Lower lobe of right lung (tissue), 2 donors: ENCODE measurements around the gene SH3BGR. TPM values are rescaled to one million over a fixed set of nuclear protein-coding genes. Genes with fewer than 3 reads are reported as not detected.
A peak's percentile ranks its signal among the peaks of the same experiment; 100 is the strongest.

ENCODE experiments used
- ATAC-seq, 2 donors: fragments of 200-7000 bp; cut with Tn5 transposase; one replicate each; pipeline ENCODE4 v1.9.1; 2020 to 2022; ENCODE audit warnings: mild to moderate bottlenecking in 2 of 2, moderate library complexity in 2 of 2
- DNase-seq: peaks from one replicate; pipeline ENCODE4 v3.0.0-alpha.2; 2020
- H3K27ac ChIP-seq: fragments of 200-600 bp; one replicate; pipeline ENCODE4 v1.8.0; 2022
- H3K27me3 ChIP-seq: fragments of 200-600 bp; one replicate; pipeline ENCODE4 v1.8.0; 2022; ENCODE audit warnings: low read depth
- H3K36me3 ChIP-seq: fragments of 200-600 bp; one replicate; pipeline ENCODE4 v1.8.0; 2022; ENCODE audit warnings: mild to moderate bottlenecking
- H3K4me1 ChIP-seq: fragments of 200-600 bp; one replicate; pipeline ENCODE4 v1.8.0; 2022
- H3K4me3 ChIP-seq: fragments of 200-600 bp; one replicate; pipeline ENCODE4 v1.8.0; 2022; ENCODE audit warnings: mild to moderate bottlenecking
- H3K9me3 ChIP-seq: fragments of 200-600 bp; one replicate; pipeline ENCODE4 v1.8.0; 2022
- CTCF ChIP-seq: fragments of 200-600 bp; IDR thresholded peaks from one replicate; pipeline ENCODE4 v1.8.0; 2022; ENCODE audit warnings: antibody characterized with exemption, mild to moderate bottlenecking
- intact Hi-C: fragments of 100-400 bp; cut with DNase I; formaldehyde crosslinking; loops from one replicate; pipeline ENCODE4 v1.11.0; 2022
- total RNA-seq: library from RNA; stranded (reverse); fragmentation: NEBNext Ultra II Directional; extraction: Animal tissue kit (Norgen Biotek cat#: 25700); gene quantifications from one replicate; pipeline ENCODE4 v1.2.1, GENCODE V29; 2021
- donor health status: DM: no; HTN: yes; CAD: no; lungs with severe emphysema.

The SH3BGR gene
- total RNA-seq, 1 donor from 2014 or later: 4.1 TPM

DNA sequence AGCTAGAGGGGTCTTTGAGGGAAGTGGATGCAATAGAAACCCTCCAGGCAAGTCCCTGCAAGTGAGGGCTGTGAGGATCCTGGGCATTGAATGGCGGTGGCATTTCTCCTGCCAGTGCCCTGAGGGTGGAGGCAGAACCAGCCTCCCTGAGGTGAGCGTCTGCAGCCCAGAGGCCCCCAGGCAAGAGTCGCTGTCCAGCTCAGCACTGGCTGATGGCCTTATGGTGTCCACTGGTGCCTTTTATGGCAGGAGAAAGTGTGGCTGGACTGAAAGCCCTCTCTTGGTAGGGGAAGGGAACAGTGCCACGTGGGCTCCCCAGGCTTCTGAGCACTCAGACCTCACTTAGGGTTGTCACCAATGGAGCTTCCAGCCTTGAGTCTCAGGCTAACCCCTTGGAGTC, 77.3 kb downstream of the SH3BGR start:
- H3K4me3 ChIP-seq: no peak overlapping the region
- peaks cover 9% of the 10 kb centered on the region for H3K4me1 ChIP-seq
- no peaks in the 10 kb centered on the region for H3K27me3 ChIP-seq
- ATAC-seq (peak; percentile 10 to 34), DNase-seq (no peak)
- no peaks in the 10 kb centered on the region for H3K36me3 ChIP-seq
- no peak overlapping the region for H3K27ac ChIP-seq
- no peak for TF ChIP-seq CTCF
- no peaks in the 10 kb centered on the region for H3K9me3 ChIP-seq
- intact Hi-C loops: no loop called here

DNA sequence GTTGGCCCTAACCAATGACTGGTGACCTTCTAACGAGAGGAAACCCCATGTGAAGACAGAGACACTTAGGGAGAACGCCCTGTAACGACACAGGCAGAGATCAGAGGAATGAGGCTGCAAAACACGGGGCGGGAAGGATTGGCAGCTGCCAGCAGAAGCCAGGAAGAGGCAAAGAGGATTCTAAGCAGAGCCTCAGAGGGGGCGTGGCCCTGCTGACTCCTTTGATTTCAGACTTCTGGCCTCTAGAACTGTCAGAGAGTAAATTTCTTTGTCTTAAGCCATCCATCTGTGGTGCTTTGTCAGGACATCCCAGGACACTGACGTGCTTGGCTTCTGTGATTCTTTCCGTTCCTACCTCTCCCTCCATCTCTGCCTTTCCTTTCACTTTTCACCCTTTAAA, 79.3 kb downstream of the SH3BGR start:
- no peaks in the 10 kb centered on the region for H3K9me3 ChIP-seq
- intact Hi-C loops: no loop called here

DNA sequence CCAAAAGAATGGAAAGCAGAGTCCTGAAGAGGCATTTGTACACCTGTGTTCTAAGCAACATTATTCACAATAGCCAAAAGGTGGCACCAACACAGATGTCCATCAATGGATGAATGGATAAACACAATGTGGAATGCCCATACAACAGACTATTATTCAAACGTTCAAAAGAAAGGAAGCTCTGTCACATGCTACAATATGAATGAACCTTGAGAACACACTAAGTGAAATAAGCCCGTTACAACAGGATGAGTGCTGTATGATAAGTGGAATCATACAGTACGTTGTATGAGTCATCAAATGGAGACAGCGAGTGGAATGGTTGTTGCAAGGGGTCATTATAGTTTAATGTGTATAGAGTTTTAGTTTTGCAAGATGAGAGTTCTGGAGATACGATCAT, 80.1 kb downstream of the SH3BGR start:
- no peak for TF ChIP-seq CTCF
- intact Hi-C loops: no loop called here

More for the DNA sequence above, 79.3 kb downstream of the SH3BGR start:
- Histone ChIP-seq H3K27me3 (no peaks in the 10 kb centered on the region), H3K27ac (no peak overlapping the region), H3K4me3 (no peak overlapping the region), H3K36me3 (no peaks in the 10 kb centered on the region), H3K4me1 (peaks cover 9% of the 10 kb centered on the region)
- ATAC-seq: no peak
- no peak for DNase-seq
- no peak for TF ChIP-seq CTCF

DNA sequence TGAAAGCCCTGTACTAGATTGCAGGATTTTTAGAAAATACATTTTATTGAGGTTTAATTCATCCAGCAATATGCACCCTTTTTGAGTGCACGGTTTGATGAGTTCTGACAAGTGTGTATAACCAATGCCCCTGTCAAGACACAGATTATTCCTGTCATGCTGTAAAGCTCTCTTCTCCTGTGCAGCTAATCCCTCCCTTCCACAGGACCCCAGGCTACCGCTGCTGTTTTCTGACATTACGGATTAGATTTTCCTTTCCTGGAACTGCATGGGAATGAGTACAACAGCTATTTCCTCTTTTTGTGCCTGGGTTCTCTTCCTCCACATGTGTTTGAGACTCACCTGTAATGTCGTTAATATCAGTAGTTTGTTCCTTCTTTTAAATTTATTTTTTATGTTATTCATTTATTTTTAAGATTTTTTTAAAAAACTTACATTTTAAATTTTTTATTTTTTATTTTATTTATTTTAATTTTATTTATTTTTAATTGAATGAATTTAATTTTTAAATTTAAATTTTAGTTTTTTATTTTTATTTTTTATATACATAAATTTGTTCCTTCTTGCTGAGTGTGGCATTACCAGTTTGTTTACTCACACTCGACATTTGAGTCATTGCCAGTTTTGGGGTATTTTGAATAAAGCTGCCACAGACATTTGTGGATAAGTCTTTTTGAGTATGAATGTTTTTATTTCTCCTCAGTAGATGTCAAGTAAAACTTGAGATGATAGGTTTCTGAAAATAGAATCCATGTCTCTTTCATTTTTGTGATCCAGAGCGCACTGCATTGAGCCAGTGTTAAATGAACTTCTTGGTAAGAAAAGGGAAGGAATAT, 82.0 kb downstream of the SH3BGR start:
- Histone ChIP-seq H3K27ac (no peak overlapping the region), H3K36me3 (no peaks in the 10 kb centered on the region), H3K4me3 (no peak overlapping the region), H3K4me1 (no peaks in the 10 kb centered on the region), H3K27me3 (no peaks in the 10 kb centered on the region), H3K9me3 (no peaks in the 10 kb centered on the region)
- ATAC-seq: no peak
- TF ChIP-seq CTCF: no peak
- intact Hi-C loops: no loop called here
- DNase-seq: no peak

More for the DNA sequence above, 80.1 kb downstream of the SH3BGR start:
- Histone ChIP-seq H3K36me3 (no peaks in the 10 kb centered on the region), H3K4me1 (peaks cover 9% of the 10 kb centered on the region), H3K9me3 (no peaks in the 10 kb centered on the region), H3K4me3 (no peak overlapping the region), H3K27ac (no peak overlapping the region), H3K27me3 (no peaks in the 10 kb centered on the region)
- ATAC-seq (no peak), DNase-seq (no peak)

DNA sequence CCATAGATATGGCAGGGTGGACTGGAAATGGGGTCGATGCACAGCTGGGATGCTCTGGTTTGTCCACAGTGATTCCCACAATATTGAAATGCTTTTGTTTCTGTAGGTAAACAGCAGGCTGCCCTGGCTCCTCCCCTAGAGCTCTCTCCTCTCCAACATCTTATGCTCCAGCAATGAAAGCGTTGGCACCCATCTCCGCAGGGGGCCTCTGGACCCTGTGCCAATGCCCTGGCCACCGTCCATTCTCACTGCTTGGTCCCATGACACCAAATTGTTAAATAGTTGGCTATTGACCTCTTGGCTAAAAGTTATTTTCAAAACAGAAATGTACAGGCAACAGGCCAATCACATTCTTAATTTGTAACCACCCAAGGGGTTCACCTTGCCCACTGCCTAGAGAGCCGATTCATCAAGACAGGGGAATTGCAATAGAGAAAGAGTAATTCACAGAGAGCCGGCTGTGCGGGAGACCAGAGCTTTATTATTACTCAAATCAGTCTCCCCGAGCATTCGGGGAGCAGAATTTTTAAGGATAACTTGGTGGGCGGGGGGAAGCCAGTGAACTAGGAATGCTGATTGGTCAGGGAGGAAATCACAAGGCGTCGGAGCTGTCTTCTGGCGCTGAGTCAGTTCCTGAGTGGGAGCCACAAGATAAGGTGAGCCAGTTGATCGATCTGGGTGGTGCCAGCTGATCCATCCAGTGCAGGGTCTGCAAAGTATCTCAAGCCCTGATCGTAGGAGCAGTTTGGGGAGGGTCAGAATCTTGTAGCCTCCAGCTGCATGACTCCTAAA, 84.1 kb downstream of the SH3BGR start:
- no peak for DNase-seq
- Histone ChIP-seq H3K27ac (no peak overlapping the region), H3K9me3 (no peaks in the 10 kb centered on the region), H3K4me1 (no peaks in the 10 kb centered on the region), H3K36me3 (no peaks in the 10 kb centered on the region), H3K27me3 (no peaks in the 10 kb centered on the region), H3K4me3 (no peak overlapping the region)
- no peak for TF ChIP-seq CTCF
- intact Hi-C loops: no loop called here
- ATAC-seq: no peak
